Measurements from ENCODE around the gene INTS1. TPM values are rescaled to one million over a fixed set of nuclear protein-coding genes. Genes with fewer than 3 reads are reported as not detected.

The INTS1 gene
- total and polyA plus RNA-seq, 2 experiments from 2014 or later, result 35.1 to 111 TPM

DNA sequence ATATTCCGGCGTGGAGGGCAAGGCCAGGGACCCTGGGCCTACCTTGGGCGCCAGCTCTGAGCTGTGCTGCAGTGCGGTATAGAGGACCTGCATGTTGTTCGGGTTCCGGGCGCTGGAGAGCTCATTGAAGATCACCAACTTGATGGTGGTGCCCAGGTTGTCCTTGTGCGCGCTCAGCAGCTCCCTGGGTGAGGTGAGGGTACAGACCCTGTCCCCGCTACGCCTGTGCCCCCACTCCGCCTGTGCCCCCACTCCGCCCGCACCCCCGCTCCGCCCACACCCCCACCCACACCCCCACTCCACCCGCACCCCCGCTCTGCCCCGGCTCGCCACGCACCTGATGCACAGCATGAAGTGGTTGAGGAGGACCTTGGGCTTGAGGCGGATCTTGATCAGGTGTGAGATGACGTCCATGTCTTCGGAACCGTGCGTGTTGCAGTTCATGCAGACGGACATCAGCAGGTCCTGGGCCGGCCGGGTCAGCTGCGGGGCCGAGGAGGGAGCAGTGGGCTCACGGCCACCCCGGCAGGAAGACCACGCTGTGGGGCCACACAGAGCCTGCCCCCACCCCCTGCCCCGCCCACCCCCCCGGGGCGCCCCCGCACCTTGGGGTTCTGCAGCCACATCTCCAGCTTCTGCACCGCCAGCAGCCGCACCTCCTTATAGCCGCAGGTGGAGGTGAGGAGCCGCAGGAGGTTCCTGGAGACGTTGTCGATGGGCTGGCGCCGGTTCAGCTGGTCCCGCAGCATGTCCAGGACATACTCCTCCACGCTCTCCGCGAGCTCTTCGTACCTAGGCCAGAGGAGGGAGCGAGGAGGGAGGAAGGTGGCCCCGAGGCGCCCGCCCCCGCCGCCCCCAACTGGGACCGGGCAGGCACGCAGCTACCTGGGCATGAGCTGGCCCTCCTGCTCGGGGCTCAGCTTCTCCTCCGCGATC is 5.6 kb downstream of the INTS1 start:
- no peak for ATAC-seq
- H3K4me3 Mint-ChIP-seq, result no peak overlapping the region
- no peak overlapping the region for H3K4me2 ChIP-seq
- TF ChIP-seq ZNF114 (CRISPR knock-in tag; IDR thresholded peaks at IDR 0.05) (no peak), POLR2AphosphoS5 (IDR thresholded peaks at IDR 0.05; ENCODE audit: low read depth) (no peak), NANOG (IDR thresholded peaks at IDR 0.05; ENCODE audit: borderline replicate concordance) (no peak), STAT1 (IDR thresholded peaks at IDR 0.05; ENCODE audit: unreplicated experiment) (no peak), EZH2phosphoT487 (IDR thresholded peaks at IDR 0.05; ENCODE audit: unreplicated experiment) (no peak), CREB1 (CRISPR knock-in tag; IDR thresholded peaks at IDR 0.05; ENCODE audit: low read depth) (no peak)
- TF ChIP-seq, protein P1, sequence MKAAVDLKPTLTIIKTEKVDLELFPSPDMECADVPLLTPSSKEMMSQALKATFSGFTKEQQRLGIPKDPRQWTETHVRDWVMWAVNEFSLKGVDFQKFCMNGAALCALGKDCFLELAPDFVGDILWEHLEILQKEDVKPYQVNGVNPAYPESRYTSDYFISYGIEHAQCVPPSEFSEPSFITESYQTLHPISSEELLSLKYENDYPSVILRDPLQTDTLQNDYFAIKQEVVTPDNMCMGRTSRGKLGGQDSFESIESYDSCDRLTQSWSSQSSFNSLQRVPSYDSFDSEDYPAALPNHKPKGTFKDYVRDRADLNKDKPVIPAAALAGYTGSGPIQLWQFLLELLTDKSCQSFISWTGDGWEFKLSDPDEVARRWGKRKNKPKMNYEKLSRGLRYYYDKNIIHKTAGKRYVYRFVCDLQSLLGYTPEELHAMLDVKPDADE (IDR thresholded peaks at IDR 0.05), result no peak
- no peak overlapping the region for H3K27ac ChIP-seq (ENCODE audit: low read depth)
- H3K4me1 Mint-ChIP-seq, result peaks cover 9% of the 10 kb centered on the region
- H3K27me3 ChIP-seq (ENCODE audit: insufficient read depth), result no peaks in the 10 kb centered on the region
- no peaks in the 10 kb centered on the region for H3F3A ChIP-seq (replicated peaks; ENCODE audit: low read depth)
- H3K4me3 ChIP-seq, result no peak overlapping the region
- H3K4me1 ChIP-seq (ENCODE audit: insufficient read depth), result no peaks in the 10 kb centered on the region; the same call in 1 of the 2 replicates
- peaks cover 7% of the 10 kb centered on the region for H3K27me3 Mint-ChIP-seq (ENCODE audit: insufficient read depth, low read depth, poor library complexity)
- H4K20me1 ChIP-seq (replicated peaks; ENCODE audit: insufficient read depth), result peaks cover 4% of the 10 kb centered on the region; the same call in 1 of the 2 replicates
- H3K27ac Mint-ChIP-seq, result no peak overlapping the region
- no peaks in the 10 kb centered on the region for H3K9me2 ChIP-seq (ENCODE audit: insufficient read depth)
- no peaks in the 10 kb centered on the region for H3K9me3 Mint-ChIP-seq
- peaks cover 48% of the 10 kb centered on the region for H3K36me3 Mint-ChIP-seq (ENCODE audit: low read depth)
- H2AFZ ChIP-seq, result no peak overlapping the region
- H3K36me3 ChIP-seq (ENCODE audit: insufficient read depth), result peaks cover 8% of the 10 kb centered on the region; the same call in 1 of the 2 replicates
- H3K79me2 ChIP-seq (replicated peaks; ENCODE audit: insufficient read depth), result peaks cover 32% of the 10 kb centered on the region
- no peak for DNase-seq (ENCODE audit: low spot score)

DNA sequence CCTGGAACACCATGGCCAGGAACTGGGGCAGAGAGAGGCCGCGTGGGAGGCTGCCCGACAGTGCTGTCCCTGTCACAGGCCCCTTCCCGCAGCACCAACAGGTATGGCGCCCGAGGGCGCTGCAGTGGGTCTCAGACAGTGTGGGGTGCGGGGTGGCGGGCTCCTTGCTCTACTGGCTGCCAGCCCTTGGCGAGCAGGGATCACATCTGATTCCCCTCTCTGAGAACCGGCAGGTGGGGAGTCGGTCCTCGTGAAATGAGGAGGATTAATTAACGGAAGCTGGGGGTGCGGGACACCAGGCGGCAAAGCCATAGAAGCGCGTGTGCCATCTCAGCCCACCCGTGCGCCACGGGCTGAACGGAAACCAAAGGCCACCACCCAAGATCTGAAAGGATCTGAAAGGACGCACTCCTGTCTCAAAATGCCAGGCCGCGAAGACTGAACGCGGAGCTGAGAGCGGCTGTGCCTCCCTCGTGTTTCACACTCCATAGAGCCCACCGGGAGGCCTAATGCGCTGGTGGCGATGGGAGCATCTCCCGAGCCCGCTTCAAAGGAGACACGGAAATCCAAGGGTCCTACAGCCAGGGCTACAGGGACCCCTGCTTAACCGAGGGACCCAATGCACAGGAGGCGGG is 6.8 kb downstream of the INTS1 start:
- Mint-ChIP-seq H3K36me3 (ENCODE audit: low read depth) (peaks cover 38% of the 10 kb centered on the region), H3K4me1 (0 out of 3 replicates have a peak, but pooled peaks cover 2% of the 10 kb centered on the region)
- no peak for ATAC-seq

More for the DNA sequence above, 6.8 kb downstream of the INTS1 start:
- Mint-ChIP-seq H3K9me3 (no peaks in the 10 kb centered on the region), H3K4me3 (no peak overlapping the region), H3K27ac (no peak overlapping the region), H3K27me3 (ENCODE audit: insufficient read depth, low read depth, poor library complexity) (peaks cover 3% of the 10 kb centered on the region)
- no peak for DNase-seq (ENCODE audit: low spot score)
- TF ChIP-seq, protein P2, sequence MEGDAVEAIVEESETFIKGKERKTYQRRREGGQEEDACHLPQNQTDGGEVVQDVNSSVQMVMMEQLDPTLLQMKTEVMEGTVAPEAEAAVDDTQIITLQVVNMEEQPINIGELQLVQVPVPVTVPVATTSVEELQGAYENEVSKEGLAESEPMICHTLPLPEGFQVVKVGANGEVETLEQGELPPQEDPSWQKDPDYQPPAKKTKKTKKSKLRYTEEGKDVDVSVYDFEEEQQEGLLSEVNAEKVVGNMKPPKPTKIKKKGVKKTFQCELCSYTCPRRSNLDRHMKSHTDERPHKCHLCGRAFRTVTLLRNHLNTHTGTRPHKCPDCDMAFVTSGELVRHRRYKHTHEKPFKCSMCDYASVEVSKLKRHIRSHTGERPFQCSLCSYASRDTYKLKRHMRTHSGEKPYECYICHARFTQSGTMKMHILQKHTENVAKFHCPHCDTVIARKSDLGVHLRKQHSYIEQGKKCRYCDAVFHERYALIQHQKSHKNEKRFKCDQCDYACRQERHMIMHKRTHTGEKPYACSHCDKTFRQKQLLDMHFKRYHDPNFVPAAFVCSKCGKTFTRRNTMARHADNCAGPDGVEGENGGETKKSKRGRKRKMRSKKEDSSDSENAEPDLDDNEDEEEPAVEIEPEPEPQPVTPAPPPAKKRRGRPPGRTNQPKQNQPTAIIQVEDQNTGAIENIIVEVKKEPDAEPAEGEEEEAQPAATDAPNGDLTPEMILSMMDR (conservative IDR thresholded peaks at IDR 0.05; ENCODE audit: low read depth in 2 of 2), result no peak
- no peak for TF ChIP-seq EZH2 (IDR thresholded peaks at IDR 0.05; ENCODE audit: low read depth, unreplicated experiment)
- no peak for TF ChIP-seq ZNF331 (CRISPR knock-in tag; IDR thresholded peaks at IDR 0.05; ENCODE audit: low read depth)
- TF ChIP-seq NANOG (IDR thresholded peaks at IDR 0.05; ENCODE audit: borderline replicate concordance), result no peak
- TF ChIP-seq JUNB (IDR thresholded peaks at IDR 0.05; ENCODE audit: unreplicated experiment), result no peak
- TF ChIP-seq, protein P1 (IDR thresholded peaks at IDR 0.05), result no peak
- TF ChIP-seq ZNF114 (CRISPR knock-in tag; IDR thresholded peaks at IDR 0.05), result no peak
- TF ChIP-seq POLR2AphosphoS5 (IDR thresholded peaks at IDR 0.05; ENCODE audit: low read depth), result no peak
- no peaks in the 10 kb centered on the region for H3F3A ChIP-seq (replicated peaks; ENCODE audit: low read depth)
- H3K27me3 ChIP-seq (ENCODE audit: insufficient read depth), result no peaks in the 10 kb centered on the region
- no peak overlapping the region for H3K27ac ChIP-seq (ENCODE audit: low read depth)
- no peak overlapping the region for H3K4me2 ChIP-seq
- no peaks in the 10 kb centered on the region for H3K4me1 ChIP-seq (ENCODE audit: insufficient read depth)
- no peaks in the 10 kb centered on the region for H3K9me2 ChIP-seq (ENCODE audit: insufficient read depth)
- H3K4me3 ChIP-seq, result no peak overlapping the region
- peaks cover 20% of the 10 kb centered on the region for H3K79me2 ChIP-seq (replicated peaks; ENCODE audit: insufficient read depth)
- no peak overlapping the region for H2AFZ ChIP-seq
- H4K20me1 ChIP-seq (replicated peaks; ENCODE audit: insufficient read depth), result peaks cover 4% of the 10 kb centered on the region; the same call in 1 of the 2 replicates
- peaks cover 5% of the 10 kb centered on the region; the same call in 1 of the 2 replicates for H3K36me3 ChIP-seq (ENCODE audit: insufficient read depth)

Measured in GM23338 (cell line).